K562 (cell line): ENCODE measurements around the gene CPNE6. TPM values are rescaled to one million over a fixed set of nuclear protein-coding genes. Genes with fewer than 3 reads are reported as not detected.

Experiments
- ATAC-seq: fragments of 200-7000 bp; cut with Tn5 transposase; 3 replicates; pipeline ENCODE4 v1.9.1; 2020; ENCODE audit warnings: moderate library complexity
- BruUV-seq: library from RNA; stranded (reverse); fragments of 400-500 nt; replicated peaks from 2 replicates; lab custom pipeline; 2021; lab: Mats Ljungman, UMichigan
- CTCF ChIA-PET: fragments of 300-600 bp; formaldehyde crosslinking; extraction: SDS; loops from one replicate; lab custom pipeline; 2021; ENCODE audit warnings: low intra/inter-chr PET ratio; lab: Yijun Ruan, JAX
- POLR2A ChIA-PET: fragments of 300-600, 350-650 bp; sonication (Branson Sonifier 250); formaldehyde crosslinking; extraction: SDS; loops from one replicate; lab custom pipeline; 2021; ENCODE audit warnings: antibody characterized with exemption, inconsistent platforms; lab: Yijun Ruan, JAX
- DNase-seq, 4 experiments: peaks; one replicate each; pipeline versions ENCODE4 v3.0.0 to v3.0.0-alpha.2; 2011 to 2018; ENCODE audit warnings: low spot score in 3 of 4, mixed read lengths in 3 of 4; ENCODE audit errors: extremely low read depth in 1 of 4
- FAIRE-seq: peaks from 2 replicates; lab custom pipeline; 2011; peaks lifted over from hg19 to GRCh38; lab: Jason Lieb, UNC
- H2AFZ ChIP-seq: 2 replicates; pipeline ENCODE4 v1.6.0; 2011; ENCODE audit warnings: low read depth, low read length, control low read depth, inconsistent platforms
- H3K27ac ChIP-seq: fragments of 200-600 bp; 3 replicates; pipeline ENCODE4 v1.8.0; 2011; ENCODE audit warnings: low read depth, mild to moderate bottlenecking, control low read depth, inconsistent platforms, low read length, moderate library complexity, mixed read lengths; ENCODE audit errors: extremely low read depth
- H3K27me3 ChIP-seq, 2 experiments: fragments of 300-600 bp in 1 of 2; 2 replicates in 1 of 2; 3 replicates in 1 of 2; pipeline versions ENCODE4 v1.6.0 to v1.8.0; 2011; ENCODE audit warnings: inconsistent platforms in 2 of 2, low read length in 2 of 2, mild to moderate bottlenecking in 1 of 2, mixed read lengths in 1 of 2, moderate library complexity in 1 of 2; ENCODE audit not compliant: control insufficient read depth in 2 of 2, insufficient read depth in 2 of 2
- H3K36me3 ChIP-seq: fragments of 300-600 bp; 3 replicates; pipeline ENCODE4 v1.8.0; 2011; ENCODE audit warnings: mild to moderate bottlenecking, low read length, inconsistent platforms; ENCODE audit not compliant: control insufficient read depth, insufficient read depth
- H3K4me1 ChIP-seq, 2 experiments: fragments of 200-600 bp in 1 of 2; replicated peaks in 1 of 2; 2 replicates in 1 of 2; 3 replicates in 1 of 2; pipeline versions ENCODE4 v1.5.1 to v1.8.0; 2011; ENCODE audit warnings: inconsistent platforms in 2 of 2, low read length in 2 of 2, mild to moderate bottlenecking in 1 of 2, mixed read lengths in 1 of 2, moderate library complexity in 1 of 2; ENCODE audit not compliant: control insufficient read depth in 2 of 2, insufficient read depth in 2 of 2
- H3K4me2 ChIP-seq: 2 replicates; pipeline ENCODE4 v1.6.1; 2011; ENCODE audit warnings: low read length, control low read depth, inconsistent platforms, mixed read lengths; ENCODE audit not compliant: insufficient read depth
- H3K4me3 ChIP-seq: fragments of 200-600 bp; sonication (generic), shearing (Covaris generic); 2 replicates; pipeline ENCODE4 v1.5.1; 2016; ENCODE audit warnings: control low read depth, inconsistent platforms
- H3K79me2 ChIP-seq: fragments of 200-600 bp; 3 replicates; pipeline ENCODE4 v1.8.0; 2011; ENCODE audit warnings: low read length, inconsistent platforms; ENCODE audit not compliant: control insufficient read depth, insufficient read depth
- H3K9ac ChIP-seq, 2 experiments: 2 replicates each; pipeline versions ENCODE4 v1.6.0 to v1.6.1; 2011; ENCODE audit warnings: low read depth in 2 of 2, low read length in 2 of 2, control low read depth in 1 of 2, inconsistent platforms in 1 of 2, mild to moderate bottlenecking in 1 of 2, mixed read lengths in 1 of 2; ENCODE audit not compliant: insufficient read depth in 1 of 2
- H3K9me1 ChIP-seq: one replicate; pipeline ENCODE4 v1.6.0; 2011; ENCODE audit warnings: inconsistent platforms, mild to moderate bottlenecking, low read length, moderate library complexity; ENCODE audit not compliant: control insufficient read depth, insufficient read depth
- H3K9me3 ChIP-seq: replicated peaks from 2 replicates; pipeline ENCODE4 v1.5.1; 2011; ENCODE audit warnings: low read depth, low read length, inconsistent platforms; ENCODE audit not compliant: control insufficient read depth, insufficient read depth
- H4K20me1 ChIP-seq: replicated peaks from 2 replicates; pipeline ENCODE4 v1.6.1; 2011; ENCODE audit warnings: low read length, inconsistent platforms, mixed read lengths; ENCODE audit not compliant: control insufficient read depth, insufficient read depth
- ATF3 ChIP-seq, 2 experiments: fragments of 450-650 bp in 1 of 2; sonication (generic) in 1 of 2; formaldehyde crosslinking in 1 of 2; IDR thresholded peaks in 1 of 2; conservative IDR thresholded peaks in 1 of 2; 2 replicates each; pipeline versions ENCODE4 v1.6.1 to v1.8.1; 2016 to 2023; ENCODE audit warnings: mild to moderate bottlenecking in 2 of 2, moderate library complexity in 2 of 2, inconsistent platforms in 1 of 2, missing genetic modification reagents in 1 of 2
- E2F8 ChIP-seq: fragments of 450-650 bp; IDR thresholded peaks from 2 replicates; pipeline ENCODE4 v1.7.1; 2018; ENCODE audit warnings: mild to moderate bottlenecking, low read depth; ENCODE audit not compliant: partially characterized antibody
- HDAC2 ChIP-seq: fragments of 450-650 bp; IDR thresholded peaks from 2 replicates; pipeline ENCODE4 v1.6.1; 2016; ENCODE audit warnings: mild to moderate bottlenecking
- ILF3 ChIP-seq: fragments of 450-650 bp; IDR thresholded peaks from 2 replicates; pipeline ENCODE4 v1.6.1; 2018; ENCODE audit warnings: antibody characterized with exemption, mild to moderate bottlenecking, moderate library complexity, borderline replicate concordance
- KAT2B ChIP-seq: IDR thresholded peaks from one replicate; pipeline ENCODE4 v1.6.1; 2012; ENCODE audit warnings: low read depth, mild to moderate bottlenecking, control low read depth, inconsistent platforms, low read length, moderate library complexity
- KAT7 ChIP-seq: sonication (generic); formaldehyde crosslinking; IDR thresholded peaks from 2 replicates; pipeline ENCODE4 v1.8.0; 2022; ENCODE audit warnings: missing genetic modification reagents, mild to moderate bottlenecking, borderline replicate concordance
- MEIS2 ChIP-seq: fragments of 450-650 bp; IDR thresholded peaks from 2 replicates; pipeline ENCODE4 v1.6.1; 2014; ENCODE audit warnings: mild to moderate bottlenecking; ENCODE audit not compliant: partially characterized antibody
- NFIC ChIP-seq: fragments of 450-650 bp; IDR thresholded peaks from 2 replicates; pipeline ENCODE4 v1.6.1; 2017; ENCODE audit warnings: mild to moderate bottlenecking, inconsistent platforms
- NFIX ChIP-seq: fragments of 250-450 bp; sonication (Bioruptor Pico); IDR thresholded peaks from 2 replicates; pipeline ENCODE4 v1.4.0; 2020; ENCODE audit warnings: low read depth, mild to moderate bottlenecking, moderate library complexity
- SMARCE1 ChIP-seq: fragments of 450-650 bp; IDR thresholded peaks from 2 replicates; pipeline ENCODE4 v1.7.1; 2016; ENCODE audit warnings: mild to moderate bottlenecking
- ZBTB8A ChIP-seq: fragments of 450-650 bp; IDR thresholded peaks from 2 replicates; pipeline ENCODE4 v1.6.1; 2018; ENCODE audit warnings: mild to moderate bottlenecking, moderate library complexity; ENCODE audit not compliant: partially characterized antibody
- ZNF124 ChIP-seq: sonication (generic); formaldehyde crosslinking; IDR thresholded peaks from 2 replicates; pipeline ENCODE4 v1.8.1; 2022; ENCODE audit warnings: missing genetic modification reagents
- ZNF3 ChIP-seq: fragments of 250-450 bp; sonication (Bioruptor Pico); IDR thresholded peaks from 2 replicates; pipeline ENCODE4 v1.5.0; 2021; ENCODE audit warnings: mild to moderate bottlenecking, moderate library complexity
- WGBS: fragments of 100-300 bp; shearing (Covaris generic); methylation state at CpG from one replicate; pipeline ENCODE4 v1.1.6; 2016; ENCODE audit warnings: low coverage, mixed read lengths; ENCODE audit not compliant: insufficient coverage; ENCODE audit errors: missing lambda C conversion rate; 5-methylcytosine and 5-hydroxymethylcytosine counted together
- in situ Hi-C: fragments of 300-500 bp; cut with MboI; formaldehyde crosslinking; loops from 4 replicates; pipeline ENCODE4 v1.15.0; 2018; ENCODE audit warnings: inconsistent platforms, mixed read lengths
- intact Hi-C: fragments of 100-400 bp; cut with micrococcal nuclease; formaldehyde crosslinking; loops from 2 replicates; pipeline ENCODE4 v1.14.2; 2022
- polyA plus RNA-seq, 8 experiments: library from polyadenylated mRNA; depleted of rRNA in 4 of 8; stranded (reverse) in 5 of 8; unstranded in 3 of 8; fragments of >200 nt; fragmentation: Nextera tagmentation in 2 of 8; fragmentation: Illumina TruSeq in 1 of 8; extraction: Ambion mirVana in 2 of 8; extraction: Trizol in 1 of 8; gene quantifications; 2 replicates each; pipeline versions ENCODE4 v1.2.1 to v1.2.3, GENCODE V29; 2011 to 2014; ENCODE audit warnings: inconsistent platforms in 1 of 8, missing spikeins in 1 of 8
- total RNA-seq, 7 experiments: library from RNA; depleted of rRNA in 6 of 7; stranded (reverse); fragments of >200 nt in 6 of 7; fragmentation: Illumina TruSeq in 2 of 7; extraction: Trizol in 2 of 7; gene quantifications; 2 replicates each; pipeline versions ENCODE4 v1.2.1 to v1.2.3, GENCODE V29; 2011 to 2021; ENCODE audit warnings: low replicate concordance in 1 of 7
- TF ChIP-seq, protein P1 (sequence below): fragments of 450-650 bp; conservative IDR thresholded peaks from 2 replicates; pipeline ENCODE4 v1.6.1; 2016; ENCODE audit warnings: missing genetic modification characterization, low read depth, mild to moderate bottlenecking, control low read depth, missing compliant biosample characterization
- TF ChIP-seq, protein P2 (sequence below), 2 experiments: IDR thresholded peaks; 2 replicates each; pipeline ENCODE4 v1.6.1; 2011; ENCODE audit warnings: borderline replicate concordance in 1 of 2, control low read depth in 1 of 2, low read depth in 1 of 2, low read length in 1 of 2, mild to moderate bottlenecking in 1 of 2, mixed read lengths in 1 of 2, moderate library complexity in 1 of 2; ENCODE audit not compliant: insufficient read depth in 1 of 2, insufficient read length in 1 of 2, poor library complexity in 1 of 2, severe bottlenecking in 1 of 2; ENCODE audit errors: extremely low read depth in 1 of 2

Gene CPNE6
- total and polyA plus RNA-seq, 9 of the 15 experiments (the other 6 are each of a cell fraction or from before 2014, with no cell fraction given): not detected

DNA sequence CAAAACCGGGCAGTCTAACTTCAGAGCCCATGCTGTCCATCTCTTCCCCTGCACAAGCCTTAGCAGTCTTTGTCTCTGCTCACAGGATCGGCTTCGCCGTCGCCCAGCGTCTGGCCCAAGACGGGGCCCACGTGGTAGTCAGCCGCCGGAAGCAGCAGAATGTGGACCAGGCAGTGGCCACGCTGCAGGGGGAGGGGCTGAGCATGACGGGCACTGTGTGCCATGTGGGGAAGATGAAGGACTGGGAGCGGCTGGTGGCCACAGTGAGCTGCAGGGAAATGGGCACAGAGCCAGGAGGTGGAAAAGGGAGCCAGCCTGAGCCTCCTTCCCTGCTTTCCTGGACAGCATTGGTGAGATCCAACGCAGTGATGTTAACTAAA lies 33.7 kb upstream of the CPNE6 start:
- FAIRE-seq (no peak), ATAC-seq (no peak), DNase-seq (no peak)
- Histone ChIP-seq H3K9me1 (no peaks in the 10 kb centered on the region), H4K20me1 (no peaks in the 10 kb centered on the region), H3K4me1 (peaks cover 0 to 4% of the 10 kb centered on the region in 2 experiments; a peak in 2 of 5 replicates), H2AFZ (no peak overlapping the region), H3K27me3 (0 out of 5 replicates have a peak, but pooled peaks cover 0 to 3% of the 10 kb centered on the region in 2 experiments), H3K36me3 (no peaks in the 10 kb centered on the region), H3K27ac (no peak overlapping the region), H3K9ac (no peak overlapping the region; a peak in 1 of 4 replicates), H3K9me3 (no peaks in the 10 kb centered on the region; the same call in 1 of the 2 replicates), H3K4me2 (no peak overlapping the region), H3K79me2 (no peaks in the 10 kb centered on the region), H3K4me3 (no peak overlapping the region)
- intact Hi-C loops (no loop called here), in situ Hi-C loops (no loop called here)
- BruUV-seq: no TSS peak
- TF ChIP-seq NFIC: peak; percentile 64
- no peak for TF ChIP-seq ATF3 (IDR thresholded peaks at IDR 0.05)
- no peak for TF ChIP-seq ATF3 (CRISPR knock-in tag; conservative IDR thresholded peaks at IDR 0.05)
- no peak for TF ChIP-seq KAT2B
- TF ChIP-seq, protein P1, sequence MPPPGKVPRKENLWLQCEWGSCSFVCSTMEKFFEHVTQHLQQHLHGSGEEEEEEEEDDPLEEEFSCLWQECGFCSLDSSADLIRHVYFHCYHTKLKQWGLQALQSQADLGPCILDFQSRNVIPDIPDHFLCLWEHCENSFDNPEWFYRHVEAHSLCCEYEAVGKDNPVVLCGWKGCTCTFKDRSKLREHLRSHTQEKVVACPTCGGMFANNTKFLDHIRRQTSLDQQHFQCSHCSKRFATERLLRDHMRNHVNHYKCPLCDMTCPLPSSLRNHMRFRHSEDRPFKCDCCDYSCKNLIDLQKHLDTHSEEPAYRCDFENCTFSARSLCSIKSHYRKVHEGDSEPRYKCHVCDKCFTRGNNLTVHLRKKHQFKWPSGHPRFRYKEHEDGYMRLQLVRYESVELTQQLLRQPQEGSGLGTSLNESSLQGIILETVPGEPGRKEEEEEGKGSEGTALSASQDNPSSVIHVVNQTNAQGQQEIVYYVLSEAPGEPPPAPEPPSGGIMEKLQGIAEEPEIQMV (tag): no peak
- TF ChIP-seq ZNF3 (CRISPR knock-in tag): no peak
- no peak for TF ChIP-seq E2F8
- no peak for TF ChIP-seq KAT7
- no peak for TF ChIP-seq MEIS2
- no peak for TF ChIP-seq SMARCE1
- no peak for TF ChIP-seq ILF3
- TF ChIP-seq, protein P2, sequence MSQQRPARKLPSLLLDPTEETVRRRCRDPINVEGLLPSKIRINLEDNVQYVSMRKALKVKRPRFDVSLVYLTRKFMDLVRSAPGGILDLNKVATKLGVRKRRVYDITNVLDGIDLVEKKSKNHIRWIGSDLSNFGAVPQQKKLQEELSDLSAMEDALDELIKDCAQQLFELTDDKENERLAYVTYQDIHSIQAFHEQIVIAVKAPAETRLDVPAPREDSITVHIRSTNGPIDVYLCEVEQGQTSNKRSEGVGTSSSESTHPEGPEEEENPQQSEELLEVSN (IDR thresholded peaks at IDR 0.05; ENCODE audit: borderline replicate concordance in 1 of 2, extremely low read depth in 1 of 2, insufficient read depth in 1 of 2, insufficient read length in 1 of 2, low read depth in 1 of 2, low read length in 1 of 2, poor library complexity in 1 of 2, severe bottlenecking in 1 of 2): peak in 1 of 2 experiments; percentile 31
- no peak for TF ChIP-seq ZNF124 (CRISPR knock-in tag)
- TF ChIP-seq ZBTB8A: no peak
- no peak for TF ChIP-seq NFIX (CRISPR knock-in tag)
- no peak for TF ChIP-seq HDAC2
- CTCF ChIA-PET: interaction anchor here (0.6 kb wide), 1 partner anchor 22 kb away, joined by 3 read pairs; no protein-coding TSS in a partner anchor
- WGBS: 35% methylated on average over 10 of the region's 14 CpGs
- POLR2A ChIA-PET: no interaction called here
